Neural cell (in vitro differentiated cells): Measurements from ENCODE around the gene SLC39A7. TPM values are rescaled to one million over a fixed set of nuclear protein-coding genes. Genes with fewer than 3 reads are reported as not detected.

Experiments used
- H2AFZ ChIP-seq: fragments of 200-600, 300-800 bp; sonication (generic), shearing (Covaris generic); 2 replicates; pipeline ENCODE4 v1.6.0; 2014; ENCODE audit warnings: low read depth, mild to moderate bottlenecking, antibody characterized with exemption, low read length, moderate library complexity
- H3F3A ChIP-seq: fragments of 200-600 bp; shearing (Covaris generic); 2 replicates; pipeline ENCODE4 v1.6.1; 2016; ENCODE audit warnings: mild to moderate bottlenecking, moderate library complexity, mixed read lengths, antibody characterized with exemption, low read length; ENCODE audit not compliant: insufficient read depth, poor library complexity, severe bottlenecking
- H3K27ac ChIP-seq: fragments of 200-600, 300-800 bp; sonication (generic), shearing (Covaris generic); 2 replicates; pipeline ENCODE4 v1.5.1; 2014; ENCODE audit warnings: mild to moderate bottlenecking, low read length, moderate library complexity
- H3K27me3 ChIP-seq: fragments of 300-800, 200-600 bp; sonication (generic), shearing (Covaris generic); 2 replicates; pipeline ENCODE4 v1.6.0; 2014; ENCODE audit warnings: mild to moderate bottlenecking, low read depth, low read length, moderate library complexity; ENCODE audit not compliant: insufficient read depth
- H3K36me3 ChIP-seq: fragments of 300-800, 200-600 bp; sonication (generic), shearing (Covaris generic); 2 replicates; pipeline ENCODE4 v1.5.1; 2014; ENCODE audit warnings: mild to moderate bottlenecking, antibody characterized with exemption, low read length, moderate library complexity; ENCODE audit not compliant: insufficient read depth
- H3K4me2 ChIP-seq: fragments of 300-800, 200-600 bp; sonication (generic), shearing (Covaris generic); 2 replicates; pipeline ENCODE4 v1.6.0; 2014; ENCODE audit warnings: mild to moderate bottlenecking, low read length
- H3K4me3 ChIP-seq: fragments of 300-800, 200-600 bp; sonication (generic), shearing (Covaris generic); 2 replicates; pipeline ENCODE4 v1.5.1; 2014; ENCODE audit warnings: mild to moderate bottlenecking, low read length, moderate library complexity
- H3K79me2 ChIP-seq: fragments of 200-600 bp; shearing (Covaris generic); replicated peaks from 2 replicates; pipeline ENCODE4 v1.6.0; 2014; ENCODE audit warnings: mild to moderate bottlenecking, low read length, moderate library complexity; ENCODE audit not compliant: insufficient read depth
- H3K9ac ChIP-seq: fragments of 300-800, 200-600 bp; sonication (generic), shearing (Covaris generic); 2 replicates; pipeline ENCODE4 v1.6.1; 2016; ENCODE audit warnings: mild to moderate bottlenecking, low read length, mixed read lengths
- H3K9me2 ChIP-seq: fragments of 200-600 bp; shearing (Covaris generic); 2 replicates; pipeline ENCODE4 v1.6.1; 2016; ENCODE audit warnings: mild to moderate bottlenecking, low read length, mixed read lengths; ENCODE audit not compliant: insufficient read depth
- H3K9me3 ChIP-seq: fragments of 200-600, 300-800 bp; sonication (generic), shearing (Covaris generic); 2 replicates; pipeline ENCODE4 v1.6.1; 2016; ENCODE audit warnings: mild to moderate bottlenecking, mixed run types, low read length, moderate library complexity, mixed read lengths
- H4K20me1 ChIP-seq: fragments of 200-600 bp; shearing (Covaris generic); 2 replicates; pipeline ENCODE4 v1.6.1; 2016; ENCODE audit warnings: mild to moderate bottlenecking, mixed run types; ENCODE audit not compliant: insufficient read depth
- EP300 ChIP-seq: fragments of 450-650 bp; conservative IDR thresholded peaks from 2 replicates; pipeline ENCODE4 v1.6.1; 2014; ENCODE audit warnings: antibody characterized with exemption, mild to moderate bottlenecking, moderate library complexity; ENCODE audit not compliant: poor library complexity, severe bottlenecking
- EZH2 ChIP-seq: fragments of 200-600, 300-800 bp; shearing (Covaris generic), sonication (generic); IDR thresholded peaks from 2 replicates; pipeline ENCODE4 v1.6.1; 2014; ENCODE audit warnings: antibody characterized with exemption, low read length, borderline replicate concordance, mild to moderate bottlenecking; ENCODE audit not compliant: insufficient read depth, poor library complexity, severe bottlenecking
- MXI1 ChIP-seq: fragments of 450-650 bp; conservative IDR thresholded peaks from 2 replicates; pipeline ENCODE4 v1.6.1; 2014; ENCODE audit warnings: antibody characterized with exemption, mild to moderate bottlenecking; ENCODE audit not compliant: poor library complexity, severe bottlenecking
- POLR2AphosphoS5 ChIP-seq: IDR thresholded peaks from 2 replicates; pipeline ENCODE4 v1.6.1; 2012
- RAD21 ChIP-seq: fragments of 450-650 bp; conservative IDR thresholded peaks from 2 replicates; pipeline ENCODE4 v1.6.1; 2014; ENCODE audit warnings: antibody characterized with exemption, mild to moderate bottlenecking, moderate library complexity
- SMC3 ChIP-seq: fragments of 450-650 bp; conservative IDR thresholded peaks from 2 replicates; pipeline ENCODE4 v1.6.1; 2014; ENCODE audit warnings: antibody characterized with exemption, mild to moderate bottlenecking, moderate library complexity; ENCODE audit not compliant: poor library complexity
- TAF1 ChIP-seq: IDR thresholded peaks from 2 replicates; pipeline ENCODE4 v1.6.1; 2012; ENCODE audit warnings: low read depth
- polyA plus RNA-seq: library from polyadenylated mRNA; depleted of rRNA; stranded (reverse); fragments of >200 nt; gene quantifications from 2 replicates; pipeline ENCODE4 v1.2.3, GENCODE V29; 2014
- TF ChIP-seq, protein P1 (sequence below): fragments of 450-650 bp; IDR thresholded peaks from 2 replicates; pipeline ENCODE4 v1.5.1; 2014; ENCODE audit warnings: antibody characterized with exemption, mild to moderate bottlenecking, moderate library complexity; ENCODE audit not compliant: poor library complexity, severe bottlenecking
- TF ChIP-seq, protein P2 (sequence below): IDR thresholded peaks from 2 replicates; pipeline ENCODE4 v1.6.1; 2012; ENCODE audit warnings: borderline replicate concordance

The SLC39A7 gene
- polyA plus RNA-seq, 1 donor from 2014 or later: 99.8 TPM

DNA sequence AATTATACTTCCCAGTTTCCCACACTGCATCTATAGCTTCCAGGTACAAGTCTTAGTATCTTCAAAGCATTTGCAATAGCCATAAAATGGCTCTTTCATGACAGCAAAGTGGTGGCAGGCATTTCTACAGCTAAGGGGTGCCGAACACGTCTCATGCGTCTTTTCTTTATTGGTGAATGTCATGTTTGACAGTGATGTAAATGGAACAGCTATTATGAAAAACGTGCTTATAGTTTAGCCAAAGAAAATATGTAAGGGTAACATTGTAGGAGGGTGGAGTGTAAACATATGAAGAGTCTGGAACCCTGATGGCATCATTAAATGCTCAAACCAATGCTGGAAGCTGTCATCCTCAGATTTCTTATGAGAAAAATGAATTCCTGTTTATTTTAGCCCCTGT, 46.3 kb upstream of the SLC39A7 start:
- Histone ChIP-seq H3K9me3 (no peaks in the 10 kb centered on the region), H3K27me3 (peaks cover 3% of the 10 kb centered on the region), H3K9ac (no peak overlapping the region), H4K20me1 (no peaks in the 10 kb centered on the region), H3F3A (no peaks in the 10 kb centered on the region), H3K27ac (peak overlapping the region; percentile 42), H3K4me3 (peak overlapping the region; percentile 29), H2AFZ (no peak overlapping the region), H3K4me2 (peak overlapping the region; percentile 42), H3K9me2 (no peaks in the 10 kb centered on the region), H3K36me3 (no peaks in the 10 kb centered on the region), H3K79me2 (no peaks in the 10 kb centered on the region)
- TF ChIP-seq EP300 (peak; percentile 95), EZH2 (no peak), POLR2AphosphoS5 (peak; percentile 93)

DNA sequence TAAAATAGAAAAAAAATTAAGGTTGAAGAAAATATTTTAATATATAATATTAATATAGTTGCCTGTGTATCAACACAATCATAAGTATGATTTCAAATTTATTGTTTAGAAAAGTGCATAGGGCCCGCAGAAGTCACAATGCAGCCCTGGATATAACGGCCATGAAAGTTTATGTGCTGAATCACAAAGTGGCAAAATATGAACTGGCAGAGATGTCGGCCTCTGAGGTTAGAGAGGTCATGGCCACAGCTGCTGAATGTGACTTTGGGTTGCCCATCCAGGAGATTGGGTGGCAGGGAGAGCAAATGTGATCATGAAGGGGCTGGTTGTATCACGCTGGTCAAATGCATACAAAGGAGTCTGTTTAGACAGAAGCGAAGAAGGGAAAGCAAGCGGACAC, 44.1 kb upstream of the SLC39A7 start:
- no peak overlapping the region for H3K4me2 ChIP-seq
- no peaks in the 10 kb centered on the region for H3K9me3 ChIP-seq
- no peaks in the 10 kb centered on the region for H3K36me3 ChIP-seq
- no peaks in the 10 kb centered on the region for H3K9me2 ChIP-seq
- no peak overlapping the region for H3K4me3 ChIP-seq
- H3K79me2 ChIP-seq: no peaks in the 10 kb centered on the region
- H2AFZ ChIP-seq: no peak overlapping the region
- TF ChIP-seq, protein P1, sequence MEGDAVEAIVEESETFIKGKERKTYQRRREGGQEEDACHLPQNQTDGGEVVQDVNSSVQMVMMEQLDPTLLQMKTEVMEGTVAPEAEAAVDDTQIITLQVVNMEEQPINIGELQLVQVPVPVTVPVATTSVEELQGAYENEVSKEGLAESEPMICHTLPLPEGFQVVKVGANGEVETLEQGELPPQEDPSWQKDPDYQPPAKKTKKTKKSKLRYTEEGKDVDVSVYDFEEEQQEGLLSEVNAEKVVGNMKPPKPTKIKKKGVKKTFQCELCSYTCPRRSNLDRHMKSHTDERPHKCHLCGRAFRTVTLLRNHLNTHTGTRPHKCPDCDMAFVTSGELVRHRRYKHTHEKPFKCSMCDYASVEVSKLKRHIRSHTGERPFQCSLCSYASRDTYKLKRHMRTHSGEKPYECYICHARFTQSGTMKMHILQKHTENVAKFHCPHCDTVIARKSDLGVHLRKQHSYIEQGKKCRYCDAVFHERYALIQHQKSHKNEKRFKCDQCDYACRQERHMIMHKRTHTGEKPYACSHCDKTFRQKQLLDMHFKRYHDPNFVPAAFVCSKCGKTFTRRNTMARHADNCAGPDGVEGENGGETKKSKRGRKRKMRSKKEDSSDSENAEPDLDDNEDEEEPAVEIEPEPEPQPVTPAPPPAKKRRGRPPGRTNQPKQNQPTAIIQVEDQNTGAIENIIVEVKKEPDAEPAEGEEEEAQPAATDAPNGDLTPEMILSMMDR: no peak
- no peak for TF ChIP-seq POLR2AphosphoS5
- no peak for TF ChIP-seq RAD21
- no peak for TF ChIP-seq EZH2
- TF ChIP-seq MXI1: no peak
- TF ChIP-seq SMC3: no peak
- TF ChIP-seq TAF1: no peak
- no peak for TF ChIP-seq EP300
- TF ChIP-seq, protein P2, sequence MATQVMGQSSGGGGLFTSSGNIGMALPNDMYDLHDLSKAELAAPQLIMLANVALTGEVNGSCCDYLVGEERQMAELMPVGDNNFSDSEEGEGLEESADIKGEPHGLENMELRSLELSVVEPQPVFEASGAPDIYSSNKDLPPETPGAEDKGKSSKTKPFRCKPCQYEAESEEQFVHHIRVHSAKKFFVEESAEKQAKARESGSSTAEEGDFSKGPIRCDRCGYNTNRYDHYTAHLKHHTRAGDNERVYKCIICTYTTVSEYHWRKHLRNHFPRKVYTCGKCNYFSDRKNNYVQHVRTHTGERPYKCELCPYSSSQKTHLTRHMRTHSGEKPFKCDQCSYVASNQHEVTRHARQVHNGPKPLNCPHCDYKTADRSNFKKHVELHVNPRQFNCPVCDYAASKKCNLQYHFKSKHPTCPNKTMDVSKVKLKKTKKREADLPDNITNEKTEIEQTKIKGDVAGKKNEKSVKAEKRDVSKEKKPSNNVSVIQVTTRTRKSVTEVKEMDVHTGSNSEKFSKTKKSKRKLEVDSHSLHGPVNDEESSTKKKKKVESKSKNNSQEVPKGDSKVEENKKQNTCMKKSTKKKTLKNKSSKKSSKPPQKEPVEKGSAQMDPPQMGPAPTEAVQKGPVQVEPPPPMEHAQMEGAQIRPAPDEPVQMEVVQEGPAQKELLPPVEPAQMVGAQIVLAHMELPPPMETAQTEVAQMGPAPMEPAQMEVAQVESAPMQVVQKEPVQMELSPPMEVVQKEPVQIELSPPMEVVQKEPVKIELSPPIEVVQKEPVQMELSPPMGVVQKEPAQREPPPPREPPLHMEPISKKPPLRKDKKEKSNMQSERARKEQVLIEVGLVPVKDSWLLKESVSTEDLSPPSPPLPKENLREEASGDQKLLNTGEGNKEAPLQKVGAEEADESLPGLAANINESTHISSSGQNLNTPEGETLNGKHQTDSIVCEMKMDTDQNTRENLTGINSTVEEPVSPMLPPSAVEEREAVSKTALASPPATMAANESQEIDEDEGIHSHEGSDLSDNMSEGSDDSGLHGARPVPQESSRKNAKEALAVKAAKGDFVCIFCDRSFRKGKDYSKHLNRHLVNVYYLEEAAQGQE: no peak
- peaks cover 3% of the 10 kb centered on the region for H3K27me3 ChIP-seq
- H3K9ac ChIP-seq: no peak overlapping the region
- H3F3A ChIP-seq: no peaks in the 10 kb centered on the region
- H3K27ac ChIP-seq: no peak overlapping the region
- no peaks in the 10 kb centered on the region for H4K20me1 ChIP-seq

DNA sequence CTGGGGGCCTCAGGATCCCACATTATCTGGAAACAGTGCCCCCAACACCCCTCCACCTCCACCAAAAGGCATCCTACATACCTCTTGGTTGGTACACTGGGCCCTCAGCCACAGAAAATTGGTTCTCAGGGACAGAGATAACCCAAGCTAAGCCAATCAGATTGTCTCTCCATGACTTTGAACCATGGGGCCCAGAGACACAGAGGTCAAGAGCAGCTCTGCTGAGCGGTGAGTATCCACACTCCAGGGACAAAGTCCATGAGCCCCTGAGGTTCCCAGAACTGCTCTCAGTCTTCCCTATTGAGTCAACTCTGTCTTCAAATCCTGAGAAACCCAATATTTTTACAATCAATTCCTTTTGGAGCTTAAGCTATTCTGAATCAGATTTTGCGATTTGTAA, 43.7 kb upstream of the SLC39A7 start:
- no peaks in the 10 kb centered on the region for H3K79me2 ChIP-seq
- TF ChIP-seq MXI1: no peak
- TF ChIP-seq RAD21: no peak
- TF ChIP-seq, protein P2: no peak
- no peak for TF ChIP-seq EZH2
- no peak for TF ChIP-seq TAF1
- no peak for TF ChIP-seq POLR2AphosphoS5
- no peak for TF ChIP-seq EP300
- TF ChIP-seq, protein P1: no peak
- TF ChIP-seq SMC3: no peak
- H3K4me3 ChIP-seq: no peak overlapping the region
- no peaks in the 10 kb centered on the region for H3K9me3 ChIP-seq
- no peaks in the 10 kb centered on the region for H3F3A ChIP-seq
- no peak overlapping the region for H2AFZ ChIP-seq
- no peak overlapping the region for H3K9ac ChIP-seq
- H3K27me3 ChIP-seq: peaks cover 7% of the 10 kb centered on the region
- no peak overlapping the region for H3K4me2 ChIP-seq
- H4K20me1 ChIP-seq: no peaks in the 10 kb centered on the region
- no peak overlapping the region for H3K27ac ChIP-seq
- H3K9me2 ChIP-seq: no peaks in the 10 kb centered on the region
- H3K36me3 ChIP-seq: no peaks in the 10 kb centered on the region
